WTC11 (cell line): ENCODE data around the gene TANGO6. TPM values are rescaled to one million over a fixed set of nuclear protein-coding genes. Genes with fewer than 3 reads are reported as not detected.
A peak's percentile ranks its signal among the peaks of the same experiment; 100 is the strongest.

Experiments used
- ATAC-seq: fragments of 200-7000 bp; cut with Tn5 transposase; 2 replicates; pipeline ENCODE4 v1.10.0; 2021; ENCODE audit warnings: mild to moderate bottlenecking, moderate library complexity
- CTCF ChIA-PET: fragments of 300-600 bp; sonication (Branson Sonifier 250); formaldehyde crosslinking; loops from one replicate; lab custom pipeline; 2021; ENCODE audit warnings: antibody characterized with exemption; lab: Charles Lee
- POLR2A ChIA-PET: fragments of 350-600 bp; sonication (Branson Sonifier 250); formaldehyde crosslinking; loops from one replicate; lab custom pipeline; 2021; ENCODE audit warnings: antibody characterized with exemption; lab: Charles Lee
- DNase-seq: peaks from one replicate; pipeline ENCODE4 v3.0.0; 2021; ENCODE audit warnings: low spot score
- H3K27ac Mint-ChIP-seq: 2 replicates; pipeline ENCODE4 v1.8.0; 2021; ENCODE audit warnings: mixed read lengths
- H3K27me3 Mint-ChIP-seq: 2 replicates; pipeline ENCODE4 v1.8.0; 2021; ENCODE audit warnings: low read depth, mild to moderate bottlenecking, moderate library complexity, mixed read lengths
- H3K36me3 Mint-ChIP-seq: 2 replicates; pipeline ENCODE4 v1.8.0; 2021; ENCODE audit warnings: mixed read lengths
- H3K4me1 Mint-ChIP-seq: 2 replicates; pipeline ENCODE4 v1.8.0; 2022; ENCODE audit warnings: mixed read lengths
- H3K4me3 Mint-ChIP-seq: 2 replicates; pipeline ENCODE4 v1.8.0; 2021; ENCODE audit warnings: mild to moderate bottlenecking, moderate library complexity, mixed read lengths
- H3K9me3 Mint-ChIP-seq: 2 replicates; pipeline ENCODE4 v1.8.0; 2021; ENCODE audit warnings: mixed read lengths
- ATF1 ChIP-seq: sonication (generic); formaldehyde crosslinking; IDR thresholded peaks from 2 replicates; pipeline ENCODE4 v1.8.1; 2023; ENCODE audit warnings: mild to moderate bottlenecking, moderate library complexity, missing genetic modification reagents
- CREB1 ChIP-seq: sonication (generic); formaldehyde crosslinking; IDR thresholded peaks from 2 replicates; pipeline ENCODE4 v1.8.0; 2023; ENCODE audit warnings: mild to moderate bottlenecking, missing genetic modification reagents
- GABPB1 ChIP-seq: sonication (generic); formaldehyde crosslinking; IDR thresholded peaks from 2 replicates; pipeline ENCODE4 v1.8.1; 2023; ENCODE audit warnings: mild to moderate bottlenecking, missing genetic modification reagents
- MXD4 ChIP-seq: fragments of 250-450 bp; sonication (Bioruptor Pico); IDR thresholded peaks from 2 replicates; pipeline ENCODE4 v1.8.0; 2021; ENCODE audit warnings: mild to moderate bottlenecking, moderate library complexity, borderline replicate concordance
- MYBL2 ChIP-seq: sonication (generic); formaldehyde crosslinking; IDR thresholded peaks from 2 replicates; pipeline ENCODE4 v1.8.1; 2023; ENCODE audit warnings: mild to moderate bottlenecking, moderate library complexity, missing genetic modification reagents
- NFATC4 ChIP-seq: fragments of 250-450 bp; sonication (Bioruptor Pico); IDR thresholded peaks from 2 replicates; pipeline ENCODE4 v1.9.0; 2021; ENCODE audit warnings: mild to moderate bottlenecking
- RORB ChIP-seq: fragments of 250-450 bp; sonication (Bioruptor Pico); IDR thresholded peaks from 2 replicates; pipeline ENCODE4 v1.9.0; 2021; ENCODE audit warnings: mild to moderate bottlenecking
- SMAD3 ChIP-seq: sonication (generic); formaldehyde crosslinking; IDR thresholded peaks from 2 replicates; pipeline ENCODE4 v1.8.0; 2022; ENCODE audit warnings: missing genetic modification reagents, mild to moderate bottlenecking, borderline replicate concordance
- ZNF263 ChIP-seq: sonication (generic); formaldehyde crosslinking; IDR thresholded peaks from 2 replicates; pipeline ENCODE4 v1.8.1; 2022; ENCODE audit warnings: low read depth, mild to moderate bottlenecking, moderate library complexity, missing genetic modification reagents
- ZNF423 ChIP-seq: fragments of 250-450 bp; sonication (Bioruptor Pico); IDR thresholded peaks from 2 replicates; pipeline ENCODE4 v2.1.2; 2022; ENCODE audit warnings: mild to moderate bottlenecking, moderate library complexity
- ZNF671 ChIP-seq: fragments of 250-450 bp; sonication (Bioruptor Pico); IDR thresholded peaks from 2 replicates; pipeline ENCODE4 v1.8.0; 2021; ENCODE audit warnings: mild to moderate bottlenecking
- total RNA-seq: library from RNA; stranded (reverse); gene quantifications from 3 replicates; pipeline ENCODE4 v1.2.3, GENCODE V29; 2021
- TF ChIP-seq, protein P1 (sequence below): sonication (generic); formaldehyde crosslinking; IDR thresholded peaks from 2 replicates; pipeline ENCODE4 v1.8.1; 2023; ENCODE audit warnings: mild to moderate bottlenecking, moderate library complexity, missing genetic modification reagents
- TF ChIP-seq, protein P2 (sequence below): sonication (generic); formaldehyde crosslinking; IDR thresholded peaks from 2 replicates; pipeline ENCODE4 v1.8.1; 2023; ENCODE audit warnings: mild to moderate bottlenecking, missing genetic modification reagents
- TF ChIP-seq, protein P3 (sequence below): sonication (generic); formaldehyde crosslinking; IDR thresholded peaks from 2 replicates; pipeline ENCODE4 v1.8.1; 2022; ENCODE audit warnings: mild to moderate bottlenecking, moderate library complexity, missing genetic modification reagents
- TF ChIP-seq, protein P4 (sequence below): fragments of 250-450 bp; sonication (Bioruptor Pico); IDR thresholded peaks from 2 replicates; pipeline ENCODE4 v1.8.0; 2021; ENCODE audit warnings: mild to moderate bottlenecking

The TANGO6 gene
- total RNA-seq, 1 experiment from 2014 or later: 15.6 TPM

DNA sequence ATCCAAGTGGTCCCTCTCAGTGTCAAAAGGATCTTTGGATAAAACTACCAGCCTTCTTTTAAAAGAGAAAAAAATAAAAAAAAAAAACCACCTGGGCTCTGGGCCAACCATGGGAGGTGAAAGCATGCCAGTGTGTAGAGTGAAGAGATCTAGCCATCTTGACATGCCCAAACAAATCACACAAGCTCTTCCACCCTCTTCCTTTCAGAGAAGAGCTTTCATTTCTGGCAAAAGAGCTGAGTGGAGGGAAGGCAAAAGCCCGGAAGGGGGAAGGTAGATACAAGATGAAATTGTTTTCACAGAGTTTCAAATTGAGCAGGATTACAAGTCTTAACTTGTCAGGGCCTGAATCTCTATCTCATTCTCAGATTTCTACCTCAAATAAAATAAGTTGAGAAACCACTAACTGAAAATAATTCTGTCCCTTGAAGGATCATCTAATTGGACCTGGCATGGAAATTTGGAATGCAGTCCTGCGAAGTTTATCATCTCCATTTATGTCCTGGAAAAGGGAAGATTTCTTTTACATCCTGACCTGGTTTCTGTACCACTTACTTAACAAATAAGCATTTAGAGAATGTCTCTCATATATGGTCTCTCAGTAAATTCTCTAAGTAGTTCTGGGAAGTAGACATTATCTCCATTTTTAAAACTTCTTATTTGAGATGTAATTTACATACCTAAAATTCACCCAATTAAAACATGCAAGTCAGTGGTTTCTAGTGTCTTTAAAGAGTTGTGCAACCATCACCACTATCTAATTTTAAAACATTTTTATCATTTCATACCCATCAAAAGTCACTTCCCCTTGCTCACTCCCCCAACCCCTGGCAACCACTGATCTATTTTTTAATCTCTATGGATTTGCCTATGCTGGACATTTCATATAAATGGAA is 93.7 kb downstream of the TANGO6 start:
- H3K36me3 Mint-ChIP-seq: peaks cover 25% of the 10 kb centered on the region
- peaks cover 5% of the 10 kb centered on the region; the same call in 1 of the 2 replicates for H3K4me1 Mint-ChIP-seq
- TF ChIP-seq, protein P1, sequence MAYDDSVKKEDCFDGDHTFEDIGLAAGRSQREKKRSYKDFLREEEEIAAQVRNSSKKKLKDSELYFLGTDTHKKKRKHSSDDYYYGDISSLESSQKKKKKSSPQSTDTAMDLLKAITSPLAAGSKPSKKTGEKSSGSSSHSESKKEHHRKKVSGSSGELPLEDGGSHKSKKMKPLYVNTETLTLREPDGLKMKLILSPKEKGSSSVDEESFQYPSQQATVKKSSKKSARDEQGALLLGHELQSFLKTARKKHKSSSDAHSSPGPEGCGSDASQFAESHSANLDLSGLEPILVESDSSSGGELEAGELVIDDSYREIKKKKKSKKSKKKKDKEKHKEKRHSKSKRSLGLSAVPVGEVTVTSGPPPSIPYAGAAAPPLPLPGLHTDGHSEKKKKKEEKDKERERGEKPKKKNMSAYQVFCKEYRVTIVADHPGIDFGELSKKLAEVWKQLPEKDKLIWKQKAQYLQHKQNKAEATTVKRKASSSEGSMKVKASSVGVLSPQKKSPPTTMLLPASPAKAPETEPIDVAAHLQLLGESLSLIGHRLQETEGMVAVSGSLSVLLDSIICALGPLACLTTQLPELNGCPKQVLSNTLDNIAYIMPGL: no peak
- TF ChIP-seq SMAD3 (CRISPR knock-in tag): no peak
- TF ChIP-seq ZNF423 (CRISPR knock-in tag): no peak
- TF ChIP-seq GABPB1: no peak
- no peak for TF ChIP-seq ZNF671 (CRISPR knock-in tag)
- no peak for TF ChIP-seq NFATC4 (CRISPR knock-in tag)
- no peak for TF ChIP-seq MYBL2
- no peak for TF ChIP-seq MXD4 (CRISPR knock-in tag)
- TF ChIP-seq, protein P2, sequence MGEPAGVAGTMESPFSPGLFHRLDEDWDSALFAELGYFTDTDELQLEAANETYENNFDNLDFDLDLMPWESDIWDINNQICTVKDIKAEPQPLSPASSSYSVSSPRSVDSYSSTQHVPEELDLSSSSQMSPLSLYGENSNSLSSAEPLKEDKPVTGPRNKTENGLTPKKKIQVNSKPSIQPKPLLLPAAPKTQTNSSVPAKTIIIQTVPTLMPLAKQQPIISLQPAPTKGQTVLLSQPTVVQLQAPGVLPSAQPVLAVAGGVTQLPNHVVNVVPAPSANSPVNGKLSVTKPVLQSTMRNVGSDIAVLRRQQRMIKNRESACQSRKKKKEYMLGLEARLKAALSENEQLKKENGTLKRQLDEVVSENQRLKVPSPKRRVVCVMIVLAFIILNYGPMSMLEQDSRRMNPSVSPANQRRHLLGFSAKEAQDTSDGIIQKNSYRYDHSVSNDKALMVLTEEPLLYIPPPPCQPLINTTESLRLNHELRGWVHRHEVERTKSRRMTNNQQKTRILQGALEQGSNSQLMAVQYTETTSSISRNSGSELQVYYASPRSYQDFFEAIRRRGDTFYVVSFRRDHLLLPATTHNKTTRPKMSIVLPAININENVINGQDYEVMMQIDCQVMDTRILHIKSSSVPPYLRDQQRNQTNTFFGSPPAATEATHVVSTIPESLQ (CRISPR knock-in tag): no peak
- TF ChIP-seq ATF1 (CRISPR knock-in tag): no peak
- TF ChIP-seq ZNF263: no peak
- ATAC-seq: no peak
- ChIA-PET POLR2A (no interaction called here), CTCF (no interaction called here)
- DNase-seq: no peak
- H3K9me3 Mint-ChIP-seq: peaks cover 18% of the 10 kb centered on the region
- H3K4me3 Mint-ChIP-seq: no peak overlapping the region
- H3K27me3 Mint-ChIP-seq: no peaks in the 10 kb centered on the region
- H3K27ac Mint-ChIP-seq: peak overlapping the region; percentile 84; the same call in 1 of the 2 replicates

DNA sequence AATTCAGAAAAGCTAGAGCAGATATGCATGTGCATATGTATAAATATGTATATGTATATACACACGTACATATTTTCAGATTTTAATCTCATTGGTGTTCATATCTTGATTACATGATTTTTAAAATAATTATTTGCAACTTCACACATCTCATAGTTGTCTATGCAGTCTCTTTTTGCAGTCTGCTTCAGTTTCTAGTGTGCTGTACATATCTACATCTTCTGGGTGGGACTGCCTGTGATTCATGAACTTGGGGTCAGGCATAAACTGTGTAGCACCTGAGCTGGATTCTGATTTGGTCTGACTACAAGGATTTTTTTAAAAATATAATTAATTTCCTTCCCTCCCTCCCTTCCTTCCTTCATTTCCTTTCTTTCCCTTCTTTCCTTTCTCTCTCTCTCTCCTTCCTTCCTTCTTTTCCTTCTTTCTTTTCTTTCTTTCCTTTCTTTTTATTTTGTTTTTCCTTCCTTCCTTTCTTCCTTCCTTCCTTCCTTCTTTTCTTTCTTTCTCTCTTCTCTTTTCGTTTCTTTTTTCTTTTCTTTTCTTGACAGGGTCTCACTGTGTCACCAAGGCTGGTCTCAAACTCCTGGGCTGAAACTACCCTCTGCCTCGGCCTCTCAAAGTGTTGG is 96.5 kb downstream of the TANGO6 start:
- ChIA-PET POLR2A (no interaction called here), CTCF (no interaction called here)
- Mint-ChIP-seq H3K4me1 (peaks cover 5% of the 10 kb centered on the region; the same call in 1 of the 2 replicates), H3K36me3 (peaks cover 19% of the 10 kb centered on the region), H3K27ac (no peak overlapping the region), H3K27me3 (no peaks in the 10 kb centered on the region), H3K4me3 (no peak overlapping the region), H3K9me3 (peaks cover 17% of the 10 kb centered on the region)
- DNase-seq: no peak
- TF ChIP-seq, protein P3, sequence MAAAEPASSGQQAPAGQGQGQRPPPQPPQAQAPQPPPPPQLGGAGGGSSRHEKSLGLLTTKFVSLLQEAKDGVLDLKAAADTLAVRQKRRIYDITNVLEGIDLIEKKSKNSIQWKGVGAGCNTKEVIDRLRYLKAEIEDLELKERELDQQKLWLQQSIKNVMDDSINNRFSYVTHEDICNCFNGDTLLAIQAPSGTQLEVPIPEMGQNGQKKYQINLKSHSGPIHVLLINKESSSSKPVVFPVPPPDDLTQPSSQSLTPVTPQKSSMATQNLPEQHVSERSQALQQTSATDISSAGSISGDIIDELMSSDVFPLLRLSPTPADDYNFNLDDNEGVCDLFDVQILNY (CRISPR knock-in tag): no peak
- no peak for ATAC-seq

DNA sequence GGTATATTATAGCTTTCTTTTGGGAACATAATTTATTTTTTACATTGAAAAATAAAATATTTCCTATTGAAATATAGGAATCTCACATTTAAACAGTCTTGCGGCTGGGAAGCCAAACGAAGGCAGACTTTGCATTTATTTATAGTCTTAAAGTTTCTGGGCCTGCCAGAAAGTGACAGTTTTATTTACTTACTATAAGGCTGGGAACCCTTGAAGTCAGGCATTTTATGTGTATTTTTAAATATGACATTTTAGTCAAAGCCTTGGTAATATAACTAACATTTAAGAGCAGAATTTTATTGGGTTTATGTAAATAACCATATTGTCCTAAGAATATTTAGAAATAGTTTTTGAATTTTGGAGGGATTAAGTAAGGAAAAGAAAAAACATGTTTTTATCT is 97.5 kb downstream of the TANGO6 start:
- peaks cover 5% of the 10 kb centered on the region; the same call in 1 of the 2 replicates for H3K4me1 Mint-ChIP-seq
- TF ChIP-seq, protein P4, sequence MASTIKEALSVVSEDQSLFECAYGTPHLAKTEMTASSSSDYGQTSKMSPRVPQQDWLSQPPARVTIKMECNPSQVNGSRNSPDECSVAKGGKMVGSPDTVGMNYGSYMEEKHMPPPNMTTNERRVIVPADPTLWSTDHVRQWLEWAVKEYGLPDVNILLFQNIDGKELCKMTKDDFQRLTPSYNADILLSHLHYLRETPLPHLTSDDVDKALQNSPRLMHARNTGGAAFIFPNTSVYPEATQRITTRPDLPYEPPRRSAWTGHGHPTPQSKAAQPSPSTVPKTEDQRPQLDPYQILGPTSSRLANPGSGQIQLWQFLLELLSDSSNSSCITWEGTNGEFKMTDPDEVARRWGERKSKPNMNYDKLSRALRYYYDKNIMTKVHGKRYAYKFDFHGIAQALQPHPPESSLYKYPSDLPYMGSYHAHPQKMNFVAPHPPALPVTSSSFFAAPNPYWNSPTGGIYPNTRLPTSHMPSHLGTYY (CRISPR knock-in tag): no peak
- TF ChIP-seq CREB1 (CRISPR knock-in tag) (no peak), RORB (no peak)
- no peak for ATAC-seq
- H3K36me3 Mint-ChIP-seq: peaks cover 19% of the 10 kb centered on the region
- no peak overlapping the region for H3K4me3 Mint-ChIP-seq
- no peak overlapping the region for H3K27ac Mint-ChIP-seq
- H3K9me3 Mint-ChIP-seq: peaks cover 18% of the 10 kb centered on the region
- H3K27me3 Mint-ChIP-seq: no peaks in the 10 kb centered on the region
- CTCF ChIA-PET: interaction anchor here (0.5 kb wide), 1 partner anchor 191 kb away, joined by 3 read pairs; no protein-coding TSS in a partner anchor
- POLR2A ChIA-PET: no interaction called here
- DNase-seq: no peak
